ENCODE results near the gene LRP1.

The LRP1 gene

DNA sequence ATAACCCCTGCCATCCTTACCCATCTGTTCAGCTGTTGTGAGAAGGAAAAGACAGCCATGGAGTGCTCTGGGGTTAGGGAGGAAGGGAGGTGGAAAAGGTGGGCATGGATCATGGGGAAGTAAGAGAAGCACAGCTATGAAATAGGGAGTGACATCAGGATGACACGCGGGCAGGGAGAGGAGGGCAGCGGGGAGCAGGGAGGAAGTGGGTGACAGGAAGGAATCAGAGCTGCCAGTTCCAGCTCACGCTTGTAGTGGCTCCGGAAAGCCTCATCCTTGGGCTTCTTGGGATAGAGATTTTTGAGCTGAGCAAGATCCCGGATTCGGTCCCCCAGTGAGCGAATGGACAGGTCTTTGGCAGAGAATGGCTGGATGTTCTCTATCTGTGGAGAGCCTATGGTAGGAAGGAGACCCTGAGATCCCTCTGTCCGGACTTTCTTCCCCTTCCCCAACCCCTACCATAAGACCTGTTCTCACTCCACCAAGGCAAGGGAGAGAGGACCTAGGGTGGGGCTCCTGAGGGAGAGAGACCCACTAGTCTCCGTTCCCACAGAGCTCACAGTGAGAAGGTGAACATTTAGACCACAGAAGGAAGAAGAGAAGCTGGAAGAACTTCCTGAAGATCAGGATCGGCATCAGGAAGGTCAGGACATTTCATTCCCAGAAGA, 29.1 kb upstream of the LRP1 start:
- Histone ChIP-seq H3K79me2 (ENCODE audit: low read length) (no peaks in the 10 kb centered on the region), H4K20me1 (ENCODE audit: insufficient read depth, low read length) (peaks cover 21% of the 10 kb centered on the region), H3K27ac (ENCODE audit: low read length) (no peak overlapping the region), H3K4me1 (ENCODE audit: low read length) (peaks cover 10% of the 10 kb centered on the region), H3K4me2 (ENCODE audit: low read length) (no peak overlapping the region), H3K27me3 (ENCODE audit: low read depth, low read length) (no peaks in the 10 kb centered on the region), H3K9ac (ENCODE audit: low read length) (no peak overlapping the region), H3K4me3 (ENCODE audit: low read length) (no peak overlapping the region), H2AFZ (ENCODE audit: low read depth, low read length) (no peak overlapping the region), H3K36me3 (replicated peaks; ENCODE audit: low read depth, low read length) (peaks cover 63% of the 10 kb centered on the region), H3K9me3 (ENCODE audit: insufficient read depth, low read length) (no peaks in the 10 kb centered on the region)
- TF ChIP-seq, protein P1, sequence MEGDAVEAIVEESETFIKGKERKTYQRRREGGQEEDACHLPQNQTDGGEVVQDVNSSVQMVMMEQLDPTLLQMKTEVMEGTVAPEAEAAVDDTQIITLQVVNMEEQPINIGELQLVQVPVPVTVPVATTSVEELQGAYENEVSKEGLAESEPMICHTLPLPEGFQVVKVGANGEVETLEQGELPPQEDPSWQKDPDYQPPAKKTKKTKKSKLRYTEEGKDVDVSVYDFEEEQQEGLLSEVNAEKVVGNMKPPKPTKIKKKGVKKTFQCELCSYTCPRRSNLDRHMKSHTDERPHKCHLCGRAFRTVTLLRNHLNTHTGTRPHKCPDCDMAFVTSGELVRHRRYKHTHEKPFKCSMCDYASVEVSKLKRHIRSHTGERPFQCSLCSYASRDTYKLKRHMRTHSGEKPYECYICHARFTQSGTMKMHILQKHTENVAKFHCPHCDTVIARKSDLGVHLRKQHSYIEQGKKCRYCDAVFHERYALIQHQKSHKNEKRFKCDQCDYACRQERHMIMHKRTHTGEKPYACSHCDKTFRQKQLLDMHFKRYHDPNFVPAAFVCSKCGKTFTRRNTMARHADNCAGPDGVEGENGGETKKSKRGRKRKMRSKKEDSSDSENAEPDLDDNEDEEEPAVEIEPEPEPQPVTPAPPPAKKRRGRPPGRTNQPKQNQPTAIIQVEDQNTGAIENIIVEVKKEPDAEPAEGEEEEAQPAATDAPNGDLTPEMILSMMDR (IDR thresholded peaks at IDR 0.05; ENCODE audit: low read depth, low read length), result no peak
- no peak for TF ChIP-seq EZH2phosphoT487 (IDR thresholded peaks at IDR 0.05; ENCODE audit: low read depth)

DNA sequence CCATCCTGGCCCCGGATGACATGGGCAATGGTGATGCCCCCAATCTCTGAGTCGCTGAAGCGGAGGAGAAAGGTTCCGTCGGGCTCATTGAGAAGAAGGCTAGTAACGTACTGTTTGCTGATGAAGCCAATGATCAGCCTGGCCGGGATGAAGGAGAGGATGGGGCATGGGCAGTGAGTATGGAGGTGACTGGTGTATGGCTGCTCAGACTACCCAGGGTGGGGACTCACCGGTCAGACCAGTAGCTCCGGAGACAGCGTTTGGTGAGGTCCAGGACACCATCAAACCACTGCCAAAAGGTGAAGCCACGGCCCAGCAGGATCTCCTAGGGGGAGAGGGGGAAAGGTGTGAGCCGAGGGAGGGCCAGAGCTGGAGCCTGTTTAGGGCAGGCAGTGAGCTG, 28.5 kb upstream of the LRP1 start:
- Histone ChIP-seq H3K4me3 (ENCODE audit: low read length) (no peak overlapping the region), H3K27me3 (ENCODE audit: low read depth, low read length) (no peaks in the 10 kb centered on the region), H3K9ac (ENCODE audit: low read length) (no peak overlapping the region), H3K4me1 (ENCODE audit: low read length) (peaks cover 4% of the 10 kb centered on the region; the same call in 1 of the 2 replicates), H3K36me3 (replicated peaks; ENCODE audit: low read depth, low read length) (peaks cover 68% of the 10 kb centered on the region), H3K9me3 (ENCODE audit: insufficient read depth, low read length) (no peaks in the 10 kb centered on the region), H3K27ac (ENCODE audit: low read length) (no peak overlapping the region), H2AFZ (ENCODE audit: low read depth, low read length) (no peak overlapping the region), H4K20me1 (ENCODE audit: insufficient read depth, low read length) (peaks cover 18% of the 10 kb centered on the region), H3K79me2 (ENCODE audit: low read length) (no peaks in the 10 kb centered on the region), H3K4me2 (ENCODE audit: low read length) (no peak overlapping the region)
- TF ChIP-seq, protein P1 (IDR thresholded peaks at IDR 0.05; ENCODE audit: low read depth, low read length), result no peak
- TF ChIP-seq EZH2phosphoT487 (IDR thresholded peaks at IDR 0.05; ENCODE audit: low read depth), result no peak

DNA sequence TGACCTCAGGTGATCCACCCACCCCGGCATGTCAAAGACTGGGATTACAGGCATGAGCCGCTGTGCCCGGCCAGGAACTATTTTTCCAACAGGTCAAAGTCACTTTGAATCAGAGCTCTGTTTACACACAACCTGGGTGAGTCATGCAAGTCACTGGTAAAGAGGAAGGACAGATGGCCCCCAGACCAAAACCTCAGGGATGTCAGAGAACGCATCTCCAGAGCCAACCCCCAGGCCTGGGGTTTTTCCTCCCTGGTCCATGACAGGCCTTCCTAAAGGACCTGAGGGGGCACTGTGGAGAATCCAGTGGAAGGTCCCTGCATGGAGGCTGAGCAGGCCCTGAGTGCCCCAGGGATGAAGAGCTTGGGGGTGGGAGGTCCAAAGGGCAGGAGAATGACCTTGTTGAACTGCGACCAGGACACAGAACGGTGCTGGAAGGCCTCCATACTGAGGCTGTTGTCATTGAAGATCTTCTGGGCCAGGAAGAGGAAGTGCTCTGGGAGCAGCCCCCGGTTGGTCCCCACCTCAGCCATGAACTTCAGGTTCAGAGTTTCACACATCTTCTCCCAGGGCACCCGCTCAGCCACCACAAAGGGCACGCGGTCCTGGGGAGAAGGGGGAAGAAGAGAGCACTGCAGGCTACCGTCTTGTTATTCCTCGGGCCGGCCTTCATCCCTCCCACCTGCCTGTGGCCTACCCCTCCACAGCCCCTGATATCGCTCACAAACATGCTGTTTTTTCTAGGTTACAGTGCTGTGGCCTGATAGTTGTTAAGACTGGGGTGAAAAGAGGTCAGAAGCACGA, 26.2 kb upstream of the LRP1 start:
- no peak overlapping the region for H3K4me3 ChIP-seq (ENCODE audit: low read length)
- no peak overlapping the region for H2AFZ ChIP-seq (ENCODE audit: low read depth, low read length)
- H3K27ac ChIP-seq (ENCODE audit: low read length), result no peak overlapping the region

DNA sequence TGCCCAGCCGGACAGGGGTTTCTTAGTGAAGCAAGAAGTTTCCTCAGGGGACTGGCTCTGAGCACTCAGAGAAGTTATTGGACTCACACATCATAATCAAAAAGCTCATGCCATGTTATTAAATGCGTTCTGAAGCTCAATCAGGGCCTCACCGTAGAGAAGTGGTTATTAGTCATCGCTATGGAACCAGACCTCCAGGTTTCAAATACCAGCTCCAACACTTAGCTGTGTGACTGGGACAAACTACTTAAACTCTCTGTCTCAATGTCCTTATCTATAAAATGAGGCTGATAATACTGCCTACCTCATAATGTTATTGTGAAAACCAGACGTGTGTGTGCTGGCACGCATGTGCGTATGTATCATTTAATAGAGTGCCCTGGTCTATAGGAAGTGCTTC, 24.4 kb upstream of the LRP1 start:
- no peak overlapping the region for H3K9ac ChIP-seq (ENCODE audit: low read length)
- no peaks in the 10 kb centered on the region for H3K4me1 ChIP-seq (ENCODE audit: low read length)
- no peaks in the 10 kb centered on the region for H3K9me3 ChIP-seq (ENCODE audit: insufficient read depth, low read length)
- H3K36me3 ChIP-seq (replicated peaks; ENCODE audit: low read depth, low read length), result peaks cover 77% of the 10 kb centered on the region
- no peaks in the 10 kb centered on the region for H3K27me3 ChIP-seq (ENCODE audit: low read depth, low read length)
- H2AFZ ChIP-seq (ENCODE audit: low read depth, low read length), result no peak overlapping the region
- no peak for TF ChIP-seq EZH2phosphoT487 (IDR thresholded peaks at IDR 0.05; ENCODE audit: low read depth)
- TF ChIP-seq, protein P1 (IDR thresholded peaks at IDR 0.05; ENCODE audit: low read depth, low read length), result no peak
- no peak overlapping the region for H3K4me3 ChIP-seq (ENCODE audit: low read length)
- H3K27ac ChIP-seq (ENCODE audit: low read length), result no peak overlapping the region
- peaks cover 25% of the 10 kb centered on the region for H4K20me1 ChIP-seq (ENCODE audit: insufficient read depth, low read length)
- no peak overlapping the region for H3K4me2 ChIP-seq (ENCODE audit: low read length)
- H3K79me2 ChIP-seq (ENCODE audit: low read length), result peaks cover 28% of the 10 kb centered on the region

More for the DNA sequence above, 26.2 kb upstream of the LRP1 start:
- H3K27me3 ChIP-seq (ENCODE audit: low read depth, low read length), result no peaks in the 10 kb centered on the region
- H3K9ac ChIP-seq (ENCODE audit: low read length), result no peak overlapping the region
- no peak for TF ChIP-seq EZH2phosphoT487 (IDR thresholded peaks at IDR 0.05; ENCODE audit: low read depth)
- TF ChIP-seq, protein P1 (IDR thresholded peaks at IDR 0.05; ENCODE audit: low read depth, low read length), result no peak
- H4K20me1 ChIP-seq (ENCODE audit: insufficient read depth, low read length), result peaks cover 14% of the 10 kb centered on the region
- no peaks in the 10 kb centered on the region for H3K9me3 ChIP-seq (ENCODE audit: insufficient read depth, low read length)
- H3K4me2 ChIP-seq (ENCODE audit: low read length), result no peak overlapping the region
- H3K4me1 ChIP-seq (ENCODE audit: low read length), result no peaks in the 10 kb centered on the region
- H3K79me2 ChIP-seq (ENCODE audit: low read length), result peaks cover 10% of the 10 kb centered on the region
- peaks cover 77% of the 10 kb centered on the region for H3K36me3 ChIP-seq (replicated peaks; ENCODE audit: low read depth, low read length)

Measured in OCI-LY3 (cell line).